ENCODE results near the gene TMEM132D.

DNA sequence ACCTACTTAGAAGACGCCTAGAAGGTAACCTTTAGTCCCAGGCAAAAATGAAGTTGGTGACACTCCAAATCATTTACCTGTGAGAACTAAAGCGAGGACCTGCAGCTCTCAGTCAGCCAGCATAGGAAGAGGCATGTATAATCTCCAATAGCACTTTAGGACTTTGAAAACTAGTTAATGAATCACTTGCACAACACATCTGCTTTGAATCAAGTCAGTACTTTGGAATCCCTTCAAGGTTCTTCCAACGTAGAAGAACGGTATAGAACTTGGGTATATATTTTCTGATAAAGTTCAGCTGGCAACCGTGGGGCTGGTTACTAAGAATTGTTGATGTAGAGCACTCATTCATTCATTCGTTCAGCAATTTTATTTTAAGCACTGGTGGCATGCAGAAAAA lies 251.9 kb downstream of the TMEM132D start:
- TF ChIP-seq, protein P1, sequence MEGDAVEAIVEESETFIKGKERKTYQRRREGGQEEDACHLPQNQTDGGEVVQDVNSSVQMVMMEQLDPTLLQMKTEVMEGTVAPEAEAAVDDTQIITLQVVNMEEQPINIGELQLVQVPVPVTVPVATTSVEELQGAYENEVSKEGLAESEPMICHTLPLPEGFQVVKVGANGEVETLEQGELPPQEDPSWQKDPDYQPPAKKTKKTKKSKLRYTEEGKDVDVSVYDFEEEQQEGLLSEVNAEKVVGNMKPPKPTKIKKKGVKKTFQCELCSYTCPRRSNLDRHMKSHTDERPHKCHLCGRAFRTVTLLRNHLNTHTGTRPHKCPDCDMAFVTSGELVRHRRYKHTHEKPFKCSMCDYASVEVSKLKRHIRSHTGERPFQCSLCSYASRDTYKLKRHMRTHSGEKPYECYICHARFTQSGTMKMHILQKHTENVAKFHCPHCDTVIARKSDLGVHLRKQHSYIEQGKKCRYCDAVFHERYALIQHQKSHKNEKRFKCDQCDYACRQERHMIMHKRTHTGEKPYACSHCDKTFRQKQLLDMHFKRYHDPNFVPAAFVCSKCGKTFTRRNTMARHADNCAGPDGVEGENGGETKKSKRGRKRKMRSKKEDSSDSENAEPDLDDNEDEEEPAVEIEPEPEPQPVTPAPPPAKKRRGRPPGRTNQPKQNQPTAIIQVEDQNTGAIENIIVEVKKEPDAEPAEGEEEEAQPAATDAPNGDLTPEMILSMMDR (conservative IDR thresholded peaks at IDR 0.05; ENCODE audit: low read depth, low read length) = no peak
- TF ChIP-seq RAD21 (IDR thresholded peaks at IDR 0.05; ENCODE audit: low read length) (no peak), CEBPB (IDR thresholded peaks at IDR 0.05; ENCODE audit: low read depth, low read length) (no peak), SMC3 (IDR thresholded peaks at IDR 0.05; ENCODE audit: low read depth, low read length) (no peak), POLR2A (IDR thresholded peaks at IDR 0.05; ENCODE audit: low read depth, low read length) (no peak), MAFK (IDR thresholded peaks at IDR 0.05; ENCODE audit: low read depth, low read length) (no peak), MAZ (IDR thresholded peaks at IDR 0.05; ENCODE audit: borderline replicate concordance, low read depth, low read length) (no peak), BHLHE40 (IDR thresholded peaks at IDR 0.05; ENCODE audit: low read depth, low read length) (no peak), NFE2L2 (IDR thresholded peaks at IDR 0.05; ENCODE audit: low read depth, low read length) (no peak), RCOR1 (IDR thresholded peaks at IDR 0.05; ENCODE audit: insufficient replicate concordance, low read length) (no peak), MXI1 (IDR thresholded peaks at IDR 0.05; ENCODE audit: borderline replicate concordance, low read depth, low read length) (no peak)
- TF ChIP-seq, protein P2, sequence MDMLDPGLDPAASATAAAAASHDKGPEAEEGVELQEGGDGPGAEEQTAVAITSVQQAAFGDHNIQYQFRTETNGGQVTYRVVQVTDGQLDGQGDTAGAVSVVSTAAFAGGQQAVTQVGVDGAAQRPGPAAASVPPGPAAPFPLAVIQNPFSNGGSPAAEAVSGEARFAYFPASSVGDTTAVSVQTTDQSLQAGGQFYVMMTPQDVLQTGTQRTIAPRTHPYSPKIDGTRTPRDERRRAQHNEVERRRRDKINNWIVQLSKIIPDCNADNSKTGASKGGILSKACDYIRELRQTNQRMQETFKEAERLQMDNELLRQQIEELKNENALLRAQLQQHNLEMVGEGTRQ (IDR thresholded peaks at IDR 0.05; ENCODE audit: low read depth, low read length) = no peak
